Measurements from ENCODE around the gene FOXI3.

FOXI3 gene

GRCh38 chr2:88443353-88443938, 9.0 kb downstream of the FOXI3 start:
- TF ChIP-seq PPARA (CRISPR knock-in tag; IDR thresholded peaks at IDR 0.05; ENCODE audit: borderline replicate concordance) (no peak), ZC3H10 (CRISPR knock-in tag; IDR thresholded peaks at IDR 0.05) (no peak), CSRNP3 (CRISPR knock-in tag; IDR thresholded peaks at IDR 0.05) (no peak), SNAI2 (CRISPR knock-in tag; IDR thresholded peaks at IDR 0.05) (no peak), ZNF8 (CRISPR knock-in tag; IDR thresholded peaks at IDR 0.05) (no peak), ISL1 (CRISPR knock-in tag; IDR thresholded peaks at IDR 0.05) (no peak), CREB5 (CRISPR knock-in tag; IDR thresholded peaks at IDR 0.05; ENCODE audit: low read depth) (no peak), TCF4 (CRISPR knock-in tag; IDR thresholded peaks at IDR 0.05; ENCODE audit: borderline replicate concordance) (no peak), TSHZ2 (CRISPR knock-in tag; IDR thresholded peaks at IDR 0.05) (no peak), ZFP30 (CRISPR knock-in tag; IDR thresholded peaks at IDR 0.05) (no peak), ZNF565 (CRISPR knock-in tag; conservative IDR thresholded peaks at IDR 0.05; ENCODE audit: low read depth) (no peak), BACH2 (CRISPR knock-in tag; IDR thresholded peaks at IDR 0.05; ENCODE audit: borderline replicate concordance) (no peak), TOX (CRISPR knock-in tag; IDR thresholded peaks at IDR 0.05; ENCODE audit: borderline replicate concordance) (no peak), ARNTL (CRISPR knock-in tag; IDR thresholded peaks at IDR 0.05; ENCODE audit: borderline replicate concordance, low read depth) (no peak)
- no peak for ATAC-seq

GRCh38 chr2:88442473-88442872, 10.0 kb downstream of the FOXI3 start:
- no peak for ATAC-seq
- TF ChIP-seq ISL1 (CRISPR knock-in tag; IDR thresholded peaks at IDR 0.05) (no peak), ZFP3 (CRISPR knock-in tag; IDR thresholded peaks at IDR 0.05) (no peak), CSRNP3 (CRISPR knock-in tag; IDR thresholded peaks at IDR 0.05) (no peak), ZC3H10 (CRISPR knock-in tag; IDR thresholded peaks at IDR 0.05) (no peak), CSDC2 (CRISPR knock-in tag; IDR thresholded peaks at IDR 0.05) (no peak), CREB5 (CRISPR knock-in tag; IDR thresholded peaks at IDR 0.05; ENCODE audit: low read depth) (no peak), RARB (CRISPR knock-in tag; IDR thresholded peaks at IDR 0.05) (no peak), TOX (CRISPR knock-in tag; IDR thresholded peaks at IDR 0.05; ENCODE audit: borderline replicate concordance) (no peak), BACH2 (CRISPR knock-in tag; IDR thresholded peaks at IDR 0.05; ENCODE audit: borderline replicate concordance) (no peak), ESRRG (CRISPR knock-in tag; IDR thresholded peaks at IDR 0.05) (no peak), ZNF8 (CRISPR knock-in tag; IDR thresholded peaks at IDR 0.05) (no peak), TSHZ2 (CRISPR knock-in tag; IDR thresholded peaks at IDR 0.05) (no peak), ZNF70 (CRISPR knock-in tag; IDR thresholded peaks at IDR 0.05) (no peak), ZFP30 (CRISPR knock-in tag; IDR thresholded peaks at IDR 0.05) (no peak), ARNTL (CRISPR knock-in tag; IDR thresholded peaks at IDR 0.05; ENCODE audit: borderline replicate concordance, low read depth) (no peak), GLIS3 (CRISPR knock-in tag; IDR thresholded peaks at IDR 0.05) (no peak), OSR1 (CRISPR knock-in tag; IDR thresholded peaks at IDR 0.05) (no peak), TCF4 (CRISPR knock-in tag; IDR thresholded peaks at IDR 0.05; ENCODE audit: borderline replicate concordance) (no peak), PPARA (CRISPR knock-in tag; IDR thresholded peaks at IDR 0.05; ENCODE audit: borderline replicate concordance) (no peak), SNAI2 (CRISPR knock-in tag; IDR thresholded peaks at IDR 0.05) (no peak)
